GM12872 (cell line): ENCODE data around the gene CYTH4.

ENCODE experiments used
- CTCF ChIP-seq: IDR thresholded peaks from 3 replicates; pipeline ENCODE4 v1.5.1; 2011; ENCODE audit warnings: low read depth, mild to moderate bottlenecking, low read length, moderate library complexity; ENCODE audit not compliant: insufficient read depth

CYTH4 gene

DNA sequence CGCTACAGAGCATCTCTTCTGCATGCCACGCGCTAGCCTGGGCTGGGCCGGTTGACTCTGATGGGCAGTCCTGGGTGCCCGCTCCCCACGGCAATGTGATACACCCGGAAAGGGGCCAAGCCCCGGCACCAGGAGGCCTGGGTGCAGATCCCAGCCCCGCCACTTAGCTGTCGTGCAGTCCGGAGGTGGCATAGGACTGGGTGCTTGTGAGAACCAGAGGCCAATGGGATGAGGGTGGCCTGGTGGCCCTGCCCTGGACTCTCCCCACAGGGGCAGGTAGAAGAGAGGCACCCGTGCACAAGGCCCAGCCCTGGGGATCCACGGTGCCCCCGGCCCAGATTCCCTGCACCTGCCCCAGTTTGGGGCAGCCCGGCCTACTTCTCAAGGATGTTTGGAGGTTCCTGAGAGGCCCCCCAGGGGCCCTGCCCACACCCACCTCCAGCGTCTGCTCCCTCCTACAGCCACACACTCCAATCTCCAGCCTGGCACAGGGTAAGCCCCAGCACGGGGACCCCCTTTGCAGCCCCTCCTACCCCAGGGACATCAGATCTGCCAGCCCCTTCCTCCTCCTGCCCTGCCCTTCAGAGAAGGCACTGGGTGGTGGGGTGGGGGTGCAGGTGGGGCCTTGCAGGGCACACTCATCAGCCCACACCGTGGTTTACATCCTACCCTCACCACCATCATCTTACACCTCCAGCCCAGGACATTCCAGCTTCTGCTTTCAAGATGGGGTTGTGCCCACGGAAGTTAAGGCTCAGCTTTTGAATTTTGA is 66.9 kb downstream of the CYTH4 start:
- TF ChIP-seq CTCF, result no peak

GRCh38 chr22:37351232-37351631 is 68.9 kb downstream of the CYTH4 start:
- no peak for TF ChIP-seq CTCF

- TF ChIP-seq CTCF, result no peak
These were observed 70.2 kb downstream of the CYTH4 start for GRCh38 chr22:37352481-37352880.

- TF ChIP-seq CTCF, result no peak
These were observed 71.5 kb downstream of the CYTH4 start for GRCh38 chr22:37353839-37354238.

DNA sequence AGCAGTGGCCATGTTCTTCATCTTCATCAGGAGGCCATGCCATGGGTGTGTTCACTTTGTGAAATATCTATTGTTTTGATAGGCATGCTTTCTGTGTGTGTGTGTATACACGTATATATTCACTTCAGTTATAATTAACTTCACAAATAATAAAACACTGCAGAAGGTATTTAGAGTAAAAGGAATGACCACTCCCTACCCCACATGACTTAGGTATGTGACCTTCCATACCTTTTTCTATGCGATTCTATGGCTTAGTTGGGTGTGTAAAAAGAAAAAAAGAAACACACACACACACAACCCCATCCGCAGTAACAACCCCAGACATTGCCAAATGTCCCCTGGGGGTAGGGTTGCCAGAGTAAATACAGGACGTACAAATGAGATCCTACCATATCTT is 72.0 kb downstream of the CYTH4 start:
- no peak for TF ChIP-seq CTCF

- no peak for TF ChIP-seq CTCF
These were observed 72.4 kb downstream of the CYTH4 start for GRCh38 chr22:37354670-37355069.

- no peak for TF ChIP-seq CTCF
These were observed 72.9 kb downstream of the CYTH4 start for GRCh38 chr22:37355174-37355573.

GRCh38 chr22:37356922-37357321 is 74.6 kb downstream of the CYTH4 start:
- TF ChIP-seq CTCF, result no peak
